ENCODE data around the gene STX2. TPM values are rescaled to one million over a fixed set of nuclear protein-coding genes. Genes with fewer than 3 reads are reported as not detected.
"Not testable (repeated sequence)": the region's sequence is repeated elsewhere in the genome, so short reads cannot be mapped to it uniquely, and the experiment has no call there.

STX2 gene
- total RNA-seq, 1 experiment from 2014 or later = 19.7 TPM

DNA sequence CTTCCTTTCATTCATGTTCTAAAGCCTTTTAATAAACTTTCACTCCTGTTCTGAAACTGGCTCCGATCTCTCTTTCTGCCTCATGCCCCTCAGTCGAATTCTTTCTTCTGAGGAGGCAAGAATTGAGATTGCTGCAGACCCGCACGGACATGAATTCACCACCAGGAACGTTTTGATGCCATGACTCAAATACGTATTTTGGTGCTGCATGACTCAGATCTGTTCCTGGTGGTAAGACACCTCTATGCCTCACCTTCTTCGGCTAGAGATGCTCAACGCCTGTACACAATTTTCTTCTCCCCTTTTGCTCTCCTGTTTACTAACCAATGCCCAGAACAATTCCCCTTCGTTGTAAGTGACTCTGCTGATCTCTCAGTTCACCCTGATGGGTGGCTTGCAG, 70.9 kb downstream of the STX2 start:
- peak; percentile 18 for DNase-seq (ENCODE audit: low read depth)

DNA sequence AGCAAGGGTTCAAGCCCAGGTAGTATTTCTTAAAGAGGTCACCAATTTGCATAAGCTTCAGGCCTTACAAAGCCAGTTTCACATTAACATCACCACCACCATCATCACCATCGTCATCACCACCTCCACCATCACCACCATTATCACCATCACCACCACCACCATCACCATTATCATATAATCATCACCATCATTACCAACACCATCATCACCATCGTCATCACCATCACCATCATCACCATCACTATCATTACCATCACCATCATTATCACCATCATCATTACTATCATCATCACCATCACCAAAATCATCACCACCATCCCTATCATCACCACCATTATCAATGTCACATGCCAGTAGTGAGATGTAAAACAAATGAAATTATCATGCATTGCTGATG, 72.6 kb downstream of the STX2 start:
- DNase-seq (ENCODE audit: low read depth) = no peak

GRCh38 chr12:130765186-130765659, 73.8 kb downstream of the STX2 start:
- peak; percentile 18 for DNase-seq (ENCODE audit: low read depth)

GRCh38 chr12:130764475-130765185, 74.4 kb downstream of the STX2 start:
- peak; percentile 14 for DNase-seq (ENCODE audit: low read depth)

GRCh38 chr12:130764073-130764472, 75.0 kb downstream of the STX2 start:
- peak; percentile 10 for DNase-seq (ENCODE audit: low read depth)

DNA sequence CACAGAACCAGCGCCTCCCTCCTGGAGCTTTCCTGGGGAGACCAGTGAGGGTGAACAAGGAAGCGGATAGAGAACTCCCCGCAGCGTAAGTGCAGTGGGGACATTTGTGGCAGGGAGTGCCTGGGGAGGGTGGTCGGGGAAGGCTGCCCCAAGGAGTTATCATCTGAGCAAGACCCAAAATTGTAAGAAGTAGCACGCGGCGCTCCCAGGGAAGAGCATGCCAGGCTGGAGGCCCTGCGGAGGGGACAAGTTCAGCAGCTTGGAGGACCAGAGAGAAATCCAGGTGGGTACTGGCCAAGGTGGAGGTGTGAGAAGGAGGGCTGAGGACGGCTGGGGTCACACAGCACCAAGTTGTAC, 76.8 kb downstream of the STX2 start:
- no peak for DNase-seq (ENCODE audit: low read depth)

DNA sequence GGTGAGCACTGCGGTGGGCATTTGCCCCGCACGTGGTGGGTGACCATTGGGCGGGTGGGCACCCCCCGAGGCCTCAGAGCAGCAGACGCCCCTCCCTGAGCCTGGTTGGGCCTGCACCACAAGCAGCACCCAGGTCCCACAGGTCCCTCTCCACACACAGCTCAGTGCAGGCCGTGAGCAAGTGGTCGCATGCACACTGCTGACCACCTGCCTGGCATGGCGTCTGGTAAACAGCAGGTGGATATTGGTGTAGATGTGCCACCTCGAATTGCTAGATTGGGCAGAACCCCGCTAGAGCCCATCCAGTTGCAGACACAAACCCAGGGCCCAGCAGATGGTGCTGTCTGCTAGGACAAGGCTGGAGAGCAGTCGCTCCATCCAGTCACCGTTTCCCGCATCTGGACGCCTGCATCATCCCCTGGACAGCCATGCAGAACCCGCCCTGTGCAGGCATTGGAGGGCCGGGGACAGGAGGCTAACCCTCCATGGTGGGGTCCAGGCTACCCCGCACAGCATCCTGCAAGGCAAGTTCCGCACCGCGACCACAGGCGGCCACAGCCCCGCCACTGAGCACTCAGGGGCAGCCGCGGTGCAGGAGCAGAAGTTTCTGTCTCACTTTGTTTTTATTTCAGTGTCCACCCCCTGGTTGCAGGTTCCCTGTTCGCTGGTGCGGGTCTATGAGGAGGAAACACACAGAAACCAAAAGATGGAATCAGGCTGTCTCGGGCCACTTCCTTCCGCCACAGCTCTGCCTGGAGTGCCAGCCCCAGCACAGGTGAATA, 77.3 kb downstream of the STX2 start:
- peak; percentile 44 for DNase-seq (ENCODE audit: low read depth)

GRCh38 chr12:130754234-130754901, 84.7 kb downstream of the STX2 start:
- no peak for DNase-seq (ENCODE audit: low read depth)

GRCh38 chr12:130752692-130753230, 86.3 kb downstream of the STX2 start:
- no peak for DNase-seq (ENCODE audit: low read depth)

GRCh38 chr12:130752037-130752436, 87.0 kb downstream of the STX2 start:
- DNase-seq (ENCODE audit: low read depth) = not testable (repeated sequence)

- DNase-seq (ENCODE audit: low read depth) = no peak
These were observed 90.3 kb downstream of the STX2 start for GRCh38 chr12:130748786-130749185.

DNA sequence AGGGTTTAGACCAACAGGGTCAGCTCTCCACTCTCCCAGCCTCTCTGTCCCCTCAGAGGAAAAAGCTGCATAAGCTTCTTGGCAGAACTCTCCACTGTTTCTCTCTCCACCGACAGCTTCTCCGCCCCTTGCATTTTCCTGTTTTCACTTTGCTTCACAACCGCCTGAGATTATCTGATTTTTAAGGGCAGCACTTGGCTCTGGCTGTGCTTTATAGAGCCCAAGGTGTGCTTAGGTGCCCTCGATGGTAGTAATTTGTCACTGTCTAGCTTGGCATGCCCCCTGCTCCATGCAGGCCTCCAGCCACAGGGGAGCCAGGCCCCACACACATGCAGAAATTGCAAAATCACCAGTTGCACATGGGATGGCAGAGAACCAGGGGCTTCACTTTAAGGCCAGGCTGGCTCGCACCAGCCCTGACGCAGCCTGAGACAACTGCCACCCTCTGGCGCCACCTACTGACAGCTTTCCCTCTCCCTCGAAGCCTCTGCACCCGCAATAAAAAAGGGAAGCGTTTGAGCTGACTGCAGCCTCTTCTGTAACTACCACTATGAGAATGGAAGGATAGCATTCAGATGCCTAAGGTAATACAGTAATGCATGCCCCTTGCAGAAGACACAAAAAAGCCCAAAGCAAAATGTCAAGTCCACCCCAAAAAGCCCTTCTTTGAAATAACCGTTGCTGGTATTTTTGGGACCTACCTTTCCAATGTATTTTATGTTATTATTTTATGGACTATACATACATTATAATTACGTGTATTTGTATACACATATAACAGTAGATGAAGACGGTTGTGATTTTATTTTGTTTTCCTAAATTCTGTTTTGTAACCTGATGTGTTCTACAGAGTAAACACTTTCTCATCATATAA, 90.9 kb downstream of the STX2 start:
- DNase-seq (ENCODE audit: low read depth) = peak; percentile 58

GRCh38 chr12:130746546-130746945, 92.5 kb downstream of the STX2 start:
- DNase-seq (ENCODE audit: low read depth) = no peak

- DNase-seq (ENCODE audit: low read depth) = no peak
These were observed 93.1 kb downstream of the STX2 start for GRCh38 chr12:130745921-130746320.

GRCh38 chr12:130744274-130744673, 94.8 kb downstream of the STX2 start:
- no peak for DNase-seq (ENCODE audit: low read depth)

GRCh38 chr12:130743606-130744005, 95.4 kb downstream of the STX2 start:
- no peak for DNase-seq (ENCODE audit: low read depth)

- DNase-seq (ENCODE audit: low read depth) = no peak
These were observed 95.9 kb downstream of the STX2 start for GRCh38 chr12:130743176-130743575.

GRCh38 chr12:130742716-130743115, 96.3 kb downstream of the STX2 start:
- DNase-seq (ENCODE audit: low read depth) = no peak

- no peak for DNase-seq (ENCODE audit: low read depth)
These were observed 96.9 kb downstream of the STX2 start for GRCh38 chr12:130742112-130742511.
